CMK (cell line): ENCODE measurements around the gene INPPL1.
"Not testable (repeated sequence)": the region's sequence is repeated elsewhere in the genome, so short reads cannot be mapped to it uniquely, and the experiment has no call there.

ENCODE experiments used
- DNase-seq: peaks from one replicate; pipeline ENCODE4 v3.0.0-alpha.2; 2010; ENCODE audit warnings: low read depth

Gene INPPL1, protein sequence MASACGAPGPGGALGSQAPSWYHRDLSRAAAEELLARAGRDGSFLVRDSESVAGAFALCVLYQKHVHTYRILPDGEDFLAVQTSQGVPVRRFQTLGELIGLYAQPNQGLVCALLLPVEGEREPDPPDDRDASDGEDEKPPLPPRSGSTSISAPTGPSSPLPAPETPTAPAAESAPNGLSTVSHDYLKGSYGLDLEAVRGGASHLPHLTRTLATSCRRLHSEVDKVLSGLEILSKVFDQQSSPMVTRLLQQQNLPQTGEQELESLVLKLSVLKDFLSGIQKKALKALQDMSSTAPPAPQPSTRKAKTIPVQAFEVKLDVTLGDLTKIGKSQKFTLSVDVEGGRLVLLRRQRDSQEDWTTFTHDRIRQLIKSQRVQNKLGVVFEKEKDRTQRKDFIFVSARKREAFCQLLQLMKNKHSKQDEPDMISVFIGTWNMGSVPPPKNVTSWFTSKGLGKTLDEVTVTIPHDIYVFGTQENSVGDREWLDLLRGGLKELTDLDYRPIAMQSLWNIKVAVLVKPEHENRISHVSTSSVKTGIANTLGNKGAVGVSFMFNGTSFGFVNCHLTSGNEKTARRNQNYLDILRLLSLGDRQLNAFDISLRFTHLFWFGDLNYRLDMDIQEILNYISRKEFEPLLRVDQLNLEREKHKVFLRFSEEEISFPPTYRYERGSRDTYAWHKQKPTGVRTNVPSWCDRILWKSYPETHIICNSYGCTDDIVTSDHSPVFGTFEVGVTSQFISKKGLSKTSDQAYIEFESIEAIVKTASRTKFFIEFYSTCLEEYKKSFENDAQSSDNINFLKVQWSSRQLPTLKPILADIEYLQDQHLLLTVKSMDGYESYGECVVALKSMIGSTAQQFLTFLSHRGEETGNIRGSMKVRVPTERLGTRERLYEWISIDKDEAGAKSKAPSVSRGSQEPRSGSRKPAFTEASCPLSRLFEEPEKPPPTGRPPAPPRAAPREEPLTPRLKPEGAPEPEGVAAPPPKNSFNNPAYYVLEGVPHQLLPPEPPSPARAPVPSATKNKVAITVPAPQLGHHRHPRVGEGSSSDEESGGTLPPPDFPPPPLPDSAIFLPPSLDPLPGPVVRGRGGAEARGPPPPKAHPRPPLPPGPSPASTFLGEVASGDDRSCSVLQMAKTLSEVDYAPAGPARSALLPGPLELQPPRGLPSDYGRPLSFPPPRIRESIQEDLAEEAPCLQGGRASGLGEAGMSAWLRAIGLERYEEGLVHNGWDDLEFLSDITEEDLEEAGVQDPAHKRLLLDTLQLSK

DNA sequence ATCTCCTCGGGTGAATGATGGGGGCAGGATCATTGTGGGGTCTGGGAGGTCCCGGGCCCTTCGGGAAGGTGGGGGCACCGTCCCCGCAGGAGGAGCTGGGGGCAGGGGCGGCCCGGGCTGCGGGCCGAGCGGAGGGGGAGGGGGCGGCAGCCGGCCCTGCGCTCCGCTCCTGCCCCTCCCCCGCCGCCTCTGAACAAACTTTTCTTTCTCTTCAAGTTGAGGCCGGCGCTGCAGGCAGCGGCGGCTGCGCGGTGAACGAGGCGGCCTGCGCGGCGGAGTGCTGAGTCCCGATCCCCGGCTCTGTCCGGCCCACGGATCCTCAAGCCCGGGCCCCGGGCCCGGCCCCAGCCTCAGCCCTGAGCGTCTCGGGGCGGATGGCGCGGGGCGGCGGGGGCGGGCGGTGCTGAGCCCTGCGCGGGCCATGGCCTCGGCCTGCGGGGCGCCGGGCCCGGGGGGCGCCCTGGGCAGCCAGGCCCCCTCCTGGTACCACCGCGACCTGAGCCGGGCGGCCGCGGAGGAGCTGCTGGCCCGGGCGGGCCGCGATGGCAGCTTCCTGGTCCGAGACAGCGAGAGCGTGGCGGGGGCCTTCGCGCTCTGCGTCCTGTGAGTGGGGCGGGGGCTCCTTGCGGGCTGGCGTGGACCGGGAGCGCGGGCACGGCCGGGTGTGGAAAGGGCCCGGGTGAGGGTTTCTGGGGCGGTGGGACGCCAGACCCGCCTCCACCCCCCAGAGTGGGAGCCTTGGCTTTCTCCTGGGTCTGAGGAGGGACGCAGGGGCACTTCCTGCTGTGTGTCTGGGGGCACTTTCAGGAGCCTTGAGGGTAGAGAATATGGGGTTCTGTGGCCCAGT, at the start of gene INPPL1:
TSS of gene INPPL1 (plus strand) at position 204 of the 847 bp plus-strand sequence. CDS start at position 422, 218 bp downstream.
- DNase-seq, result no peak

DNA sequence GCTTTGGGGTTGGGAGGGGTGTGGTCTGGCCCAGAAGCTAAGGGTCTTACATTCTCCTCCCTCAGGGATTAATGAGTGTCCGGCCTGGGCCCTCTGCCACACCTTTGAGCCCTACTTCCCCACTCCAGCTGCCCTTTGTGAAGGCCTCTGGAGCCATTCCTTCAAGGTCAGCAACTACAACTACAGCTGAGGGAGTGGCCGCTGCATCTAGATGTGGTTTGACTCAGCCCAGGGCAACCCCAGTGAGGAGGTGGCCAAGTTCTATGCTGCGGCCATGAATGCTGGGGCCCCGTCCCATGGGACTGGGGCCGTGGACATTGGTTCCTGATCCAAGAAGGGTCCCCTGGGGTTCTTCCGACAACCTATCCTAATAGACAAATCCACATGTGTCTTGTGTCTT, 46.9 kb upstream of the INPPL1 start:
- DNase-seq, result no peak

DNA sequence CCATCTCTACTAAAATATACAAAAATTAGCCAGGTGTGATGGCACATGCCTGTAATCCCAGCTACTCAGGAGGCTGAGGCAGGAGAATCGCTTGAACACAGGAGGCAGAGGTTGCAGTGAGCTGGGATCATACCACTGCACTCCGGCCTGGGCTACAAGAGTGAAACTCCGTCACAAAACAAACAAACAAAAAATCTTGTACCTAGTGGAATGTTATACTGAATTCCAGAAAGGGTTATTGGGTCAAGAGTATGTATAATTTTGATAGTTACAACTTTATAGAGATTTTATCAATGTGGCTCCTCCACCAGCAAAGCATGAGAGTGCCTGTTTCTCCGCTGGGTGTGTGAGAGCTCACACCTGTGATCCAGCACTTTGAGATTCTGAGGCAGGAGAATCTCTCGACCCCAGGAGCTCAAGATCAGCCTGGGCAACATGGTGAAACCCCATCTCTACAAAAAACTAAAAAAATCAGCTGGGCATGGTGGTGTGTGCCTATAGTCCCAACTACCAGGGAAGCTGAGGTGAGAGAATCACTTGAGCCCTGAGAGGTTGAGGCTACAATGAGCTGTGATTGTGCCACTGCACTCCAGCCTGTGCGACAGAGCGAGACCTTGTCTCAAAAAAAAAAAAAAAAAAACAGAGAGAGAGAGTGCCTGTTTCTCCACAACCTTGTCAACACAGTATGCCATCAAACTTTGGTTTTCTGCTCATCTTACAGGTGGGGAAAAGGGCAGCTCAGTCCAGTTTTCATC, 45.3 kb upstream of the INPPL1 start:
- DNase-seq, result no peak

DNA sequence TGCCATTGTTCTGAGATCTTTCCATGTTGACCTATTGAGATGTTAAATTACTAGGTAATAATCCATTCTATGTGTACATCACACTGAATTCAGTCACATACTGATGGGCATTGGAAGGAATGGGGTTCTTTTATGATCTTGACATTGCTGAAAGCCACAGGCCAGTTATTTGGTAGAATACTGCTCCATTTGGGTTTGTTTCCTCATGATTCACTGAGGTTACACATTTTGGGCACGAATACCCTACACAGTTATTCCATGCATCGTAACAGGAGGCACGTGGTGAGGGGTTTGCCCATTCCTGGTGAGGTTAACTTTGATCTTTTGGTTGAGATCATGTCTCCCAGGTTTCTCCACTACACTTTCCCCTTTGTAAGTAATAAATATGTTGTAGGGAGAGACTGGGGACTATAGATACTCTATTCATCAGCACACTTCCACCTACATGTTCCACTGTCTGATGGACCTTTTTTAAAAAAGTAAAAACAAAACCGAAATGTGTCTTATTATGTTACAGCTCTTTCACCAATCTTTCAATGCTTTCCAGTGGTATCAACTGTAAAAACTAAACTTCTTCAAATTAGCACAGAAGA, 44.7 kb upstream of the INPPL1 start:
- DNase-seq, result no peak

DNA sequence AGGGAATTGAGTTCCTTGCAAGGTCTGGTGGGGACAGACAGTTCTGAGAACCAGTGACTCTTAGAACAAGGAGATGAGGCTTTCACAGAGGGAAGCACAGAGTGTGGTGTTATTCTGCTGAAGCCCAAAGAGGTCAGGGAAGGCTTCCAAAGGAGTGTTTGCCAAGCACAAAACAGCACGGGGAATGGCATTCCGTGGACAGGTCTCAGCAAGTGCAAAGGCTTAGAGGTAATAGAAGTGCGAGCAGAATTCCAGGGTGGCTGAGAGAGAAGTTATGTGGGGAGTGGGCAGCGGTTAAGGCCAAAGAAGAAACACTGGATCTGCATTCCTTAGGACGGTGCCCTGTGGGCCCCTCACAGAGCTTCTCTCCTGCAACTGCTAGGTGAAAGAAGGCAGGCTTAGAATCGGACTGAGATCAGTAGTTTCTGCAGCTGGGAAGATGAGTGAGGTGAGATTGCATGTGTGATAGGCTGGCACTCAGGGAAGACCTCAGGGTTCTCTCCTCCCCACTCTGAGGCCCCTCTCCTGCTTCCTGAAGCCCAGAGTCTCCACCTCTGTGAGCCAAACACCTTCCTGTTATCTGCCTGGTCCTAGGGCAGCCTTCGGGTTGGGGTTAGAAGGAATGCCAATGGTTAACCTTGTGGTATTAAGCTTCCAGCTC, 43.5 kb upstream of the INPPL1 start:
- not testable (repeated sequence) for DNase-seq

DNA sequence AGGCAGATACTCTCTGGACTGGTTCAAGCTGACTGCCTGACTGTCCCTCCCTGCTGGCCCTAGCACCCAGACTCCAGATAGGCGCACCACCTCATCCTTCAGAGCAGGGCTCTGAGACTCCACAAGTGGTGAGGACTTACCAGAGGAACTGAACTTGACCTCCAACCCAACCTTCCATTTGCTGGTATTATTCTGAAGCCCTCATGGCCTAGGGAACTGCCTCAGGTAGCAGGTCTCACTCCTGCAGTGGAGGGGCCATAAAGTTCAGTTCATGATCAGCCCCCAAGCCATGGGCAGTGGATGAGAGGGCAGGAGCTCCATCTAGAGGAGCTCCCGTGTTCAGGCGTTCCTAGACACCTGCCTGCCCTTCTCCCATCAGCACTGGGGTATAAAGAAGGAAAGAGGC, 43.0 kb upstream of the INPPL1 start:
- DNase-seq, result not testable (repeated sequence)

DNA sequence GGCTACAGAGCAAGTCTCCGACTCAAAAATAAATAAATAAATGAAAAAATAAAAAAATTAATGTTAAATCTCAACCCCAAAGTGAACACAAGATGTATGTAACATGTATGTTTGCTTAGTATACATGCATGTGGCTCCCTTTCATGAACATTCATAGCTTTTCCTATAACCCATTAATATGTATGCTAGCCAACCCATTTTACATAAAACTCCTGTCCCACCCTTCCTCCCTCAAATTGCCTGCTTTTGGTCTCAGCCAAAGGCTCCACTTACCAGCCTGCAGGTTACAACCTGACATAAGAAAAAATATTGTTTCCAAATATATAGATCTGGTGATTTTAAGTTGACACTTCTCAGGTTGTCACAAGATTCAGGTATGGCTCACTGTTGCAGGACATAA, 36.3 kb upstream of the INPPL1 start:
- no peak for DNase-seq

DNA sequence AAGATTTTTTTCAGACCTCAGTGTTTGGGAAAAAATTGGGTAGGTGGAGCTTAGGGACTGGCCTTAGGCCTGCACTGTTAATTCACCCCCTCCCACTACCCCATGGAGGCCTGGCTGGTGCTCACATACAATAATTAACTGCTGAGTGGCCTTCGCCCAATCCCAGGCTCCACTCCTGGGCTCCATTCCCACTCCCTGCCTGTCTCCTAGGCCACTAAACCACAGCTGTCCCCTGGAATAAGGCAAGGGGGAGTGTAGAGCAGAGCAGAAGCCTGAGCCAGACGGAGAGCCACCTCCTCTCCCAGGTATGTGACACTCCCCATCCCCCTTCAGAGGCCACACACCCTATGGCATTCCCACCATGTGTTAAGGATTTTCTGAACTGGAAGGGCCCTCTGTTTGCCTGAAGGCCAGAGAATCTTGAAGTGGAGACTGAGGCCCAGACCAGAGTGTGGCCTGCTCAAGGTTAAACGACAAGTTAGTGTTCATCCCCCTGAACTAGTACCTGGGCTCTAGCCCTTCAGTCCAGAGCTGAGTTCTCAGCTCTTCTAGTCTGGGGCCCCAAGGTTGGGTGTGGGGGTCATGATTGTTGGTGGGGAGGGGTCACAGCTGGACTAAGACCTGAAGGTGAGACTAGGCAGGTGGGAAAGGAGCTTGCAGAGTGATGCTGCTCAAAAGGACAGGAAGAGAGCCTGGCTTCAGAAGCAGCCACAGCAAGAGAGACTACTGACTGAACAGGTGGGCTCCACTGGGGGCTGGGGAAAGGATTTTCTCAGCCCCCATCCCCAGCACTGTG, 34.9 kb upstream of the INPPL1 start:
- no peak for DNase-seq

DNA sequence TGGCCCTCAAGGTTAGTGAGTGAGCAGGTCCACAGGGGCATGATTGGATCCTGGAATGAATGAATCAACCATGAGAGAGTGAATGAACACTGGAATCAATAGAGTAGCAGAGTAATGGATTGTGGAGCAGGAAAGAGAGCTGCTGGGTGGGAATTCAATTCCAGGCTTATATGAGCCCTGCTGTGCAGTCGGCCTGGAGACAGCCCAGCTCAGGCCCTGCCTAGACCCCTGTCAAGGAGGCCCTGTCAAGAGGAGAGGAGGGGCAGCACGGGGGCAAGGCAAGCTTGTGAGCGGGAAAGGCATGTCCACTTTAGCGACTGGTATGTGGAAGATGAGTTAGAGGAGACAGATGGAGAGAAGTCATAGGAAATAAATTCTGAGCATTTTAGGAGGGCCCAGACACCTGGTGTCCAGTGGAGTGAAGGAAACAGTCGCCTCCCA, 33.9 kb upstream of the INPPL1 start:
- DNase-seq, result no peak

DNA sequence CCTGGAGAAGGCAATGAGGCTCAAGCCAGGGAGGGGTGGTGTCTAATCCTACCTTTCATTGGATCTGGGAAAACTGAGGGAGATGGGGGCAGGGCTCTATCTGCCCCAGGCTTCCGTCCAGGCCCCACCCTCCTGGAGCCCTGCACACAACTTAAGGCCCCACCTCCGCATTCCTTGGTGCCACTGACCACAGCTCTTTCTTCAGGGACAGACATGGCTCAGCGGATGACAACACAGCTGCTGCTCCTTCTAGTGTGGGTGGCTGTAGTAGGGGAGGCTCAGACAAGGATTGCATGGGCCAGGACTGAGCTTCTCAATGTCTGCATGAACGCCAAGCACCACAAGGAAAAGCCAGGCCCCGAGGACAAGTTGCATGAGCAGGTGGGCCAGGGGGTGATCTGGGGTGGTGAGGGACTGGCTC, 32.6 kb upstream of the INPPL1 start, which contains the start of gene FOLR1:
TSS of gene FOLR1 (plus strand) at position 180 of the 421 bp plus-strand sequence. CDS start at position 214, 34 bp downstream.
- no peak for DNase-seq

DNA sequence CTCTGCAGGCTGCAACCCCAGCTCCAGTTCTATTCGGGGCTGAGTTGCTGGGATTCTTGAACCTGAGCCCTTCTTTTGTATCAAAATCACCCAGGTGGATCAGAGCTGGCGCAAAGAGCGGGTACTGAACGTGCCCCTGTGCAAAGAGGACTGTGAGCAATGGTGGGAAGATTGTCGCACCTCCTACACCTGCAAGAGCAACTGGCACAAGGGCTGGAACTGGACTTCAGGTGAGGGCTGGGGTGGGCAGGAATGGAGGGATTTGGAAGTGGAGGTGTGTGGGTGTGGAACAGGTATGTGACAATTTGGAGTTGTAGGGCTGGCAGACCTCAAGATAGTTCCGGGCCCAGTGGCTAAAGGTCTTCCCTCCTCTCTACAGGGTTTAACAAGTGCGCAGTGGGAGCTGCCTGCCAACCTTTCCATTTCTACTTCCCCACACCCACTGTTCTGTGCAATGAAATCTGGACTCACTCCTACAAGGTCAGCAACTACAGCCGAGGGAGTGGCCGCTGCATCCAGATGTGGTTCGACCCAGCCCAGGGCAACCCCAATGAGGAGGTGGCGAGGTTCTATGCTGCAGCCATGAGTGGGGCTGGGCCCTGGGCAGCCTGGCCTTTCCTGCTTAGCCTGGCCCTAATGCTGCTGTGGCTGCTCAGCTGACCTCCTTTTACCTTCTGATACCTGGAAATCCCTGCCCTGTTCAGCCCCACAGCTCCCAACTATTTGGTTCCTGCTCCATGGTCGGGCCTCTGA, 28.9 kb upstream of the INPPL1 start:
- no peak for DNase-seq

DNA sequence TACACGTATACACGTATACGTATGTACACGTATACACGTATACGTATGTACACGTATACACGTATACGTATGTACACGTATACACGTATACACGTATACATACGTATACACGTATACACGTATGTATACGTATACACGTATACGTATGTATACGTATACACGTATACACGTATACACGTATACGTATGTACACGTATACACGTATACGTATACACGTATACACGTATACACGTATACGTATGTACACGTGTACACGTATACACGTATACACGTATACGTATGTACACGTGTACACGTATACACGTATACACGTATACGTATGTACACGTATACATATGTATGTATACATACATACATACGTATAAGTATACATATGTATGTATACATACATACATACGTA, 23.1 kb upstream of the INPPL1 start:
- DNase-seq, result not testable (repeated sequence)

DNA sequence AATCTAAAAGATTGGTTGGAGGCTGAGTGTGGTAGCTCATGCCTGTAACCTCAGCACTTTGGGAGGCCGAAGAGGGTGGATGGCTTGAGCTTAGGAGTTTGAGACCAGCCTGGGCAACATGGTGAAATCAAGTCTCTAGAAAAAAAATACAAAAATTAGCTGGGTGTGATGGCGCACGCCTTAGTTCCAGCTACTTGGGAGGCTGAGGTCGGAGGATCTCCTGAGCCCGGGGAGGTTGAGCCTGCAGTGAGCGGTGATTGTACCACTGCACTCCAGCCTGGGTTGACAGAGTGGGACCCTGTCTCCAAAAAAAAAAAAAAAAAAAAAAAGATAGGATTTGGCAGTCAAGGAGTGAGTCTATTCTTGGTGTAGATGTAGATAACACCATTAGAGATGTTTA, 22.0 kb upstream of the INPPL1 start:
- DNase-seq, result no peak

DNA sequence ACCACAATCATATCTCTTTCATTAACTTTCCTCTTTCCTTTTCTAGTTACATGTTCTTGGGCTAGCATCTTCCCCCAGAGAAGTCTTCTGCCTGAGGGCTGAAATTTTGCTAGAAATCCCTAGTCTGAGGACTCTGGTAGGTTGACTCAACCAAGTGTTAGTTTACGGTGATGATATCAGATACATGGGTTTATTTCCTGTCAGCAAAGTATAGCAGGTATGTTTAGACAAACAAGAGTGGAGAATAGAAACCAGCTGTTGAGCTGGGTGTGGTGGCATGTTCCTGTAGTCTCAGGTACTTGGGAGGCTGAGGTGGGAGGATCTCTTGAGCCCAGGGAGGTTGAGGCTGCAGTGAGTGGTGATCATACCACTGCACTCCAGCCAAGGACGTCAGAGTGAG, 21.4 kb upstream of the INPPL1 start:
- DNase-seq, result no peak

DNA sequence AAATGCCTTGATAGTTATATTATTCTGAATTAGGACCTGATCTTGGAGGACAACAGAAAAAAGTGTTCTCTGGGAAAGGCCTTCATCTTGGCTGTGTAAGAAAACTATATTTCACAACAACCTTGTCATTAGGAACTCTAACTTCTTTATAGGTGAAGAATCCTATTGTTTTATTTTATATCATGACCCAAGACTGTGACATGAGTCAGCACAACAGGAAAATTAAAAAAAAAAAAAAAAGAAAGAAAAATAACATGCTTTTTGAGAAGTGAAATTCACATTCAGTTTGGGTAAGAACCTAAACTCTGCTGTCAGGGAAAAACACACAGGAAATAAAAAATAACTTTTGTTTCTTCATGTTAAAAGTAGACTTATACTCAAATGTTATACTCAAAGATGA, 19.7 kb upstream of the INPPL1 start:
- DNase-seq, result no peak

DNA sequence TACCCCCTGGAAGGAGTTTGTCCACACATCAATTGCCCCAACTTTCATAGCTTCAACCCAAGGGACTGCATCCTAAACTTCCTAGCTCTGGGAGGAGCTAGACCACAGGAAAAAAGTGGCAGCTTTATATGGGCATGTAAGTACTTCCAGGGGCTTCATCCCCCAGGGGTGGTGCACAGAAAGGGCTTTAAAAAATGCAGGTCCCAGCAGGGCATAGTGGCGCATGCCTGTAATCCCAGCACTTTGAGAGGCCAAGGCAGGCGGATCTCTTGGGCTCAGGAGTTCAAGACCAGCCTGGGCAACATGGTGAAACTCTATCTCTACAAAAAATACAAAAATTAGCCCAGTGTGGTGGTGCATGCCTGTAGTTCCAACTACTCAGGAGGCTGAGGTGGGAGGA, 17.8 kb upstream of the INPPL1 start:
- DNase-seq, result not testable (repeated sequence)

DNA sequence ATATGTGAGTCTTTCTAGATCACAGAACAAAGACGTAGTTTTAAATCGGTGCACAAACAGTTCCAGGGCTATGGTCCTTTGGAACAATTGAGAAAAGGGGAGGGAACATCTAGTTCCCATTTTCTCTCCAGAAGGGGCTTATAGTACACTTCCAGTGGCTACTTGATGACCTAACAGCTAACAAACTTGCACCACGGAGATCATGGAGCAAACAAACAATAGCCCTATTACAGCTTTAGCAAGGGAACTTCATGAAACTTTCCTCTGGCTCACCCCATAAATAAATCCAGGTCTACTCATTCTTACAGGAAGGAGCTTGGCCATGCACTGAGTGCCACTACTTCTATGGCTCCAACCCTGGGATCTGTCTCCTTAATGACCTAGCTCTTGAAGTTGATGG, 16.3 kb upstream of the INPPL1 start:
- DNase-seq, result no peak

DNA sequence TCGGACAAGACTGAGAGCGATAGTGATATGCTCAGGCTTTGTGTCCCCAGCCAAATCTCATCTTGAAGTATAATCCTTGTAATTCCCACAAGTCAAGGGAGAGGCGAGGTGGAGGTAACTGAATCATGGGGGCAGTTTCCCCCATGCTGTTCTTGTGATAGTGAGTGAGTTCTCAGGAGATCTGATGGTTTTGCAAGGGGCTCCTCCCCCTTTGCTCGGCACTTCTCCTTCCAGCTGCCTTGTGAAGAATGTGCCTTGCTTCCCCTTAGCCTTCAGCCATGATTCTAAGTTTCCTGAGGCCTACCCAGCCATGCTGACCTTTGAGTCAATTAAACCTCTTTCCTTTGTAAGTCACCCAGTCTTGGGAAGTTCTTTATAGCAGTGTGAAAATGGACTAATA, 15.5 kb upstream of the INPPL1 start:
- no peak for DNase-seq
